ENCODE measurements around the gene C20orf144. TPM values are rescaled to one million over a fixed set of nuclear protein-coding genes. Genes with fewer than 3 reads are reported as not detected.
"Not testable (repeated sequence)": the region's sequence is repeated elsewhere in the genome, so short reads cannot be mapped to it uniquely, and the experiment has no call there.

The C20orf144 gene
- total RNA-seq, 2 donors from 2014 or later, result 0.66 TPM; not detected in 1

- WGBS, 2 donors, result 90 to 93% methylated on average over 2 of the region's 2 CpGs
- ATAC-seq, result no peak
- TF ChIP-seq, protein P1, sequence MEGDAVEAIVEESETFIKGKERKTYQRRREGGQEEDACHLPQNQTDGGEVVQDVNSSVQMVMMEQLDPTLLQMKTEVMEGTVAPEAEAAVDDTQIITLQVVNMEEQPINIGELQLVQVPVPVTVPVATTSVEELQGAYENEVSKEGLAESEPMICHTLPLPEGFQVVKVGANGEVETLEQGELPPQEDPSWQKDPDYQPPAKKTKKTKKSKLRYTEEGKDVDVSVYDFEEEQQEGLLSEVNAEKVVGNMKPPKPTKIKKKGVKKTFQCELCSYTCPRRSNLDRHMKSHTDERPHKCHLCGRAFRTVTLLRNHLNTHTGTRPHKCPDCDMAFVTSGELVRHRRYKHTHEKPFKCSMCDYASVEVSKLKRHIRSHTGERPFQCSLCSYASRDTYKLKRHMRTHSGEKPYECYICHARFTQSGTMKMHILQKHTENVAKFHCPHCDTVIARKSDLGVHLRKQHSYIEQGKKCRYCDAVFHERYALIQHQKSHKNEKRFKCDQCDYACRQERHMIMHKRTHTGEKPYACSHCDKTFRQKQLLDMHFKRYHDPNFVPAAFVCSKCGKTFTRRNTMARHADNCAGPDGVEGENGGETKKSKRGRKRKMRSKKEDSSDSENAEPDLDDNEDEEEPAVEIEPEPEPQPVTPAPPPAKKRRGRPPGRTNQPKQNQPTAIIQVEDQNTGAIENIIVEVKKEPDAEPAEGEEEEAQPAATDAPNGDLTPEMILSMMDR (IDR thresholded peaks at IDR 0.05), result no peak
- no peak for TF ChIP-seq POLR2A (IDR thresholded peaks at IDR 0.05)
- Histone ChIP-seq H3K9me3 (no peaks in the 10 kb centered on the region), H3K27ac (no peak overlapping the region), H3K36me3 (replicated peaks in 1 of 2; ENCODE audit: insufficient read depth in 1 of 2, low read depth in 2 of 2) (peaks cover 1 to 16% of the 10 kb centered on the region in 2 donors), H3K4me3 (no peak overlapping the region), H3K27me3 (no peaks in the 10 kb centered on the region), H3K4me1 (peaks cover 19% of the 10 kb centered on the region)
- intact Hi-C loops (cut with DNase I), result no loop called here
- no peak for DNase-seq
Measured at GRCh38 chr20:33645396-33645795, 16.7 kb upstream of the C20orf144 start.

GRCh38 chr20:33646191-33646590, 15.9 kb upstream of the C20orf144 start:
- intact Hi-C loops (cut with DNase I), result no loop called here
- ATAC-seq, result no peak
- 84 to 91% methylated on average over 5 of the region's 5 CpGs for WGBS, 2 donors
- peaks cover 19% of the 10 kb centered on the region for H3K4me1 ChIP-seq
- no peak for DNase-seq
- peaks cover 0 to 11% of the 10 kb centered on the region in 2 donors for H3K36me3 ChIP-seq (replicated peaks in 1 of 2; ENCODE audit: insufficient read depth in 1 of 2, low read depth in 2 of 2)
- no peak overlapping the region for H3K4me3 ChIP-seq
- TF ChIP-seq POLR2A (IDR thresholded peaks at IDR 0.05), result no peak
- TF ChIP-seq, protein P1 (IDR thresholded peaks at IDR 0.05), result no peak
- H3K9me3 ChIP-seq, result no peaks in the 10 kb centered on the region
- no peak overlapping the region for H3K27ac ChIP-seq
- no peaks in the 10 kb centered on the region for H3K27me3 ChIP-seq

GRCh38 chr20:33646959-33647602, 15.0 kb upstream of the C20orf144 start:
- Histone ChIP-seq H3K4me1 (peaks cover 19% of the 10 kb centered on the region), H3K27ac (peak overlapping the region; percentile 46 to 73 (median 64)), H3K36me3 (replicated peaks in 1 of 2; ENCODE audit: insufficient read depth in 1 of 2, low read depth in 2 of 2) (peaks cover 0 to 10% of the 10 kb centered on the region in 2 donors)
- H3K9me3 ChIP-seq; intact Hi-C loops (cut with DNase I); H3K27me3 ChIP-seq; DNase-seq; H3K4me3 ChIP-seq: not testable (repeated sequence)
- 50 to 52% methylated on average over 14 of the region's 14 CpGs for WGBS, 2 donors
- TF ChIP-seq, protein P1 (IDR thresholded peaks at IDR 0.05), result peak in 1 of 7 experiments; percentile 7
- peak; percentile 15 for ATAC-seq

DNA sequence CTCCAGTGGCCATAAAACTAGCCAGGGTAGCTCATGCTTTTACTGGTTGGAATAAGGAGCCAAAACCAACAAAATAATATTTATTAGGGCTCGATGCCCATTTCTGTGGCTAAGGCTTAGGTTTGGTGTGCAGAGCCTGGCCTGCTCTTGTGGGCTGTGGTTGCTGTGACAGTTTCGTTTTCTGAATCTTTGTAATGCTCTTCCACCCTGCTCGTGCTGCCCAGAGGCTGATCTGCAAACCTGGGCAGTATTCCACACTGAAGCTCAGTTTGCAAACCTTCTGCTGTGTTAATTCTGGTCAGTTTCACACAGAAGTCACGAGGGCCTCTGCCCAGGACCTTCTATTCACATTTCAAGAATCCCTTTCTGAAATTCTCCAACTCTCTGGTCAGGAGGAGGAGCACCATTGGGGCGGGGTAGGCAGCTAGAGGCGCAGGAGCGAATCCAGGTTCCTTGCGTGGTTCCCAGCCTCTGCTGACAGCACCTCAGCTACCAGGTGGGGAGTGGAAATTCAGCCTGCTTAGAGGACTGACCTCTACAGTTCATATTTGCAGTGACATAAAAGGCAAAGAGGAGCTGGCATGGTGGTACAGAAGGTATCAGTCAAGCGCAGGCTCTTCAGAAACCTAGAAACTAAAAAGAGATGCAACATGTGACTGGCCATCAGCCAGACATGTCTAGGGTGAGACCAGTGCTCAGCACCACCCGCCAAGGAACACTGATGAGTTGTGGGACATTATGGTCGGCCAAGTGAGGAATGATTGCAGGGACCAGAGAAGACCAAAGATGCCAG, 14.3 kb upstream of the C20orf144 start:
- 36 to 52% methylated on average over 11 of the region's 11 CpGs for WGBS, 2 donors
- Histone ChIP-seq H3K9me3 (no peaks in the 10 kb centered on the region), H3K27me3 (no peaks in the 10 kb centered on the region), H3K4me3 (no peak overlapping the region), H3K27ac (peak overlapping the region; percentile 46 to 73 (median 64)), H3K36me3 (replicated peaks in 1 of 2; ENCODE audit: insufficient read depth in 1 of 2, low read depth in 2 of 2) (peaks cover 0 to 10% of the 10 kb centered on the region in 2 donors), H3K4me1 (peaks cover 20% of the 10 kb centered on the region)
- intact Hi-C loops (cut with DNase I), result no loop called here
- DNase-seq (peak in 2 of 4 donors; percentile 52 to 57), ATAC-seq (peak; percentile 71)
- peak in 1 of 3 donors; percentile 13 for TF ChIP-seq POLR2A (IDR thresholded peaks at IDR 0.05)
- TF ChIP-seq, protein P1 (IDR thresholded peaks at IDR 0.05), result no peak

Measured in body of pancreas (tissue), 4 donors.